HFFc6 (cell line): ENCODE results near the gene CCDC40. TPM values are rescaled to one million over a fixed set of nuclear protein-coding genes. Genes with fewer than 3 reads are reported as not detected.
"Not testable (repeated sequence)": the region's sequence is repeated elsewhere in the genome, so short reads cannot be mapped to it uniquely, and the experiment has no call there.

ENCODE experiments used
- DNase-seq: peaks from one replicate; pipeline ENCODE4 v3.0.0-alpha.2; 2018
- H3K27ac Mint-ChIP-seq: 2 replicates; pipeline ENCODE4 v1.8.0; 2020; ENCODE audit warnings: mild to moderate bottlenecking, mixed read lengths
- H3K27me3 Mint-ChIP-seq: 2 replicates; pipeline ENCODE4 v1.8.0; 2021; ENCODE audit warnings: mild to moderate bottlenecking, moderate library complexity, mixed read lengths; ENCODE audit not compliant: insufficient read depth
- H3K36me3 Mint-ChIP-seq: 2 replicates; pipeline ENCODE4 v1.8.0; 2021; ENCODE audit warnings: low read depth, mixed read lengths
- H3K4me1 Mint-ChIP-seq: 2 replicates; pipeline ENCODE4 v1.8.0; 2020; ENCODE audit warnings: low read depth, mixed read lengths
- H3K4me3 Mint-ChIP-seq: 2 replicates; pipeline ENCODE4 v1.8.0; 2020; ENCODE audit warnings: mild to moderate bottlenecking, moderate library complexity, mixed read lengths
- H3K9me3 Mint-ChIP-seq: 2 replicates; pipeline ENCODE4 v1.8.0; 2020; ENCODE audit warnings: mild to moderate bottlenecking, mixed read lengths
- CTCF ChIP-seq: fragments of 200-600 bp; sonication (generic); IDR thresholded peaks from 2 replicates; pipeline ENCODE4 v1.5.0; 2021; ENCODE audit warnings: antibody characterized with exemption, mild to moderate bottlenecking
- total RNA-seq, 6 experiments: library from RNA; stranded (reverse); fragmentation: NEBNext Ultra II Directional; extraction: Animal tissue kit (Norgen Biotek cat#: 25700); gene quantifications; 2 replicates in 1 of 6; 3 replicates in 5 of 6; pipeline ENCODE4 v1.2.3, GENCODE V29; 2021

The CCDC40 gene
- total RNA-seq, 6 experiments from 2014 or later = 1.7 to 3.2 (median 2.1) TPM

DNA sequence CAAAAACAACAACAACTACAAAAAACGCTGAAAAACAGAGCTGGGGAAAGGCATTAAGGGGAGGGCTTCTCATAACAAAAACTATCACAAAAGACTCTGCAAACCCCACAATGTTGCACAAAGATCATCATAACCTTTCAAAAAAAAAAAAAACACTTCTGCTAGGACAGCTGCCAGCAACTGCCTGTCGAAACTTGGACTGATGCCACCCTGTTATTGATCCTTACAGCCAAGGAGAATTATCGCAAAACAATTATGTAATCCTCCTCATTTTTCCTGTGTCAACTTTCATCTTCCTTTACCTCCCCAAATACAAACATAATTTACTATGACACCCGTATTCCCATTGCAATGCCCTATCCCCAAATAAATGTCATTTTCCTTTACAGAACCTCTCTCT lies 9.3 kb downstream of the CCDC40 start:
- Mint-ChIP-seq H3K36me3 (peaks cover 9% of the 10 kb centered on the region; the same call in 1 of the 2 replicates), H3K4me3 (no peak overlapping the region), H3K27me3 (no peaks in the 10 kb centered on the region), H3K4me1 (no peaks in the 10 kb centered on the region), H3K9me3 (no peaks in the 10 kb centered on the region), H3K27ac (no peak overlapping the region)
- no peak for TF ChIP-seq CTCF
- DNase-seq = no peak

DNA sequence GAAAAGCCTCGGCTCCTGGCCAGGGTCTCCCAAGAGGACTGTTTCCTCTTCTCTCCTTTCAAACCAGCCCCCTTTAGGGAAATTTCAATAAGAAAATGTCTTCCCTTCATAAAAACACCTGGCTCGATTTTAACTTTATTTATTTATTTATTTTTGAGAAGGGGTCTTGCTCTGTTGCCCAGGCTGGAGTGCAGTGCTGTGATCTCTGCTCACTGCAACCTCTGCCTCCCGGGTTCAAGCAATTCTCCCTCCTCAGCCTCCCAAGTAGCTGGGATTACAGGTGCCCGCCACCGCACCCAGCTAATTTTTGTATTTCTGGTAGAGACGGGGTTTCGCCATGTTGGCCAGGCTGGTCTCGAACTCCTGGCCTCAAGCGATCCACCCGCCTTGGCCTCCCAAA lies 10.3 kb downstream of the CCDC40 start:
- H3K4me1 Mint-ChIP-seq, DNase-seq, H3K27me3 Mint-ChIP-seq, H3K36me3 Mint-ChIP-seq, H3K27ac Mint-ChIP-seq, H3K4me3 Mint-ChIP-seq, H3K9me3 Mint-ChIP-seq: not testable (repeated sequence)

DNA sequence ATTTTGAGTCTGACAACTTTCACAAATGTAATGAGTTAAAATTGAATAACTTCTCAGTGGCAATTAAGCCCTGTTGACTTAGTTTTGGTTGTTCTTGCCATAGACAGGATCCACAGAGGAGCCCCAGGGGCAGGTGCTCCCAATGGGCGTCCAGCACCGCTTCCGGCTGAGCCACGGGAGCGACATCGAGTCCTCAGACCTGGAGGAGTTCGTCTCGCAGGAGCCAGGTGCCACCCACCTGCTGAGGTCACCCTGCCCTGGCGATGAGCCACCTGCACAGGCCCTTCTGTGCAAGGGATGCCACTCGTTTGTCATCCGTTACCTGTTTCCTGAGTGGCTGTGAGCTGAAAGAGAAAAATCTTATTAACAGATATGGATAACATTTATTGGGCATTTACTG lies 10.7 kb downstream of the CCDC40 start:
- Mint-ChIP-seq H3K36me3 (peaks cover 8% of the 10 kb centered on the region; the same call in 1 of the 2 replicates), H3K27me3 (no peaks in the 10 kb centered on the region), H3K4me1 (no peaks in the 10 kb centered on the region), H3K27ac (no peak overlapping the region), H3K4me3 (no peak overlapping the region), H3K9me3 (no peaks in the 10 kb centered on the region)
- TF ChIP-seq CTCF = no peak
- no peak for DNase-seq

- Mint-ChIP-seq H3K27ac (no peak overlapping the region), H3K9me3 (no peaks in the 10 kb centered on the region), H3K4me3 (no peak overlapping the region), H3K27me3 (no peaks in the 10 kb centered on the region), H3K4me1 (peaks cover 5% of the 10 kb centered on the region; the same call in 1 of the 2 replicates), H3K36me3 (no peaks in the 10 kb centered on the region)
- no peak for DNase-seq
- TF ChIP-seq CTCF = no peak
Measured at GRCh38 chr17:80049986-80050385, 13.5 kb downstream of the CCDC40 start.

GRCh38 chr17:80050706-80051105 lies 14.3 kb downstream of the CCDC40 start:
- no peaks in the 10 kb centered on the region for H3K36me3 Mint-ChIP-seq
- no peak for DNase-seq
- peaks cover 5% of the 10 kb centered on the region; the same call in 1 of the 2 replicates for H3K4me1 Mint-ChIP-seq
- no peaks in the 10 kb centered on the region for H3K9me3 Mint-ChIP-seq
- H3K27me3 Mint-ChIP-seq = no peaks in the 10 kb centered on the region
- H3K27ac Mint-ChIP-seq = no peak overlapping the region
- H3K4me3 Mint-ChIP-seq = no peak overlapping the region
- TF ChIP-seq CTCF = no peak

DNA sequence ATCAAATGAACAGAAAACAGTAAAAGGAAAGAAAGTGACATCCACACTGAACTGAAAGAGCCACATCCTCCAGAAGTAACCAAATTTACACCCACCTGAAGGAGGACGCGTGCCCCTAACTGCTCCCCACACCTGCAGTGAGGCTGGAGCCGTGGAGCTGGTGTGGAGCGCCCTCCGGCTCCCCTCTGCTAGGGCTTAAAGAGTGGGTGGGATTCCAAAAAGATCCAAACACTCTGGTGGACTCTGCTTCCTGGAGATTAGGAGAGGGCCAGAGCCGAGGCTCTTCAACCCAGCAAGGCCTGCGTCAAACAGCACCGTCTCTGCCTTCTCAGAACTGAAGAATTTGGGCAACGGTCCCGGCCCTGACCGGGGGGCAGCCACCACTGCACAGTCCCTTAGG lies 15.2 kb downstream of the CCDC40 start:
- Mint-ChIP-seq H3K4me1 (peaks cover 5% of the 10 kb centered on the region; the same call in 1 of the 2 replicates), H3K27ac (no peak overlapping the region), H3K4me3 (no peak overlapping the region), H3K27me3 (no peaks in the 10 kb centered on the region; the same call in none of the 2 replicates), H3K36me3 (no peaks in the 10 kb centered on the region), H3K9me3 (no peaks in the 10 kb centered on the region)
- TF ChIP-seq CTCF = no peak
- no peak for DNase-seq
